GM12872 (cell line): Measurements from ENCODE around the gene AKAP17A.

Experiments used
- TF ChIP-seq, protein P1 (sequence below): IDR thresholded peaks from 3 replicates; pipeline ENCODE4 v1.5.1; 2011; ENCODE audit warnings: low read depth, mild to moderate bottlenecking, low read length, moderate library complexity; ENCODE audit not compliant: insufficient read depth

The AKAP17A gene

DNA sequence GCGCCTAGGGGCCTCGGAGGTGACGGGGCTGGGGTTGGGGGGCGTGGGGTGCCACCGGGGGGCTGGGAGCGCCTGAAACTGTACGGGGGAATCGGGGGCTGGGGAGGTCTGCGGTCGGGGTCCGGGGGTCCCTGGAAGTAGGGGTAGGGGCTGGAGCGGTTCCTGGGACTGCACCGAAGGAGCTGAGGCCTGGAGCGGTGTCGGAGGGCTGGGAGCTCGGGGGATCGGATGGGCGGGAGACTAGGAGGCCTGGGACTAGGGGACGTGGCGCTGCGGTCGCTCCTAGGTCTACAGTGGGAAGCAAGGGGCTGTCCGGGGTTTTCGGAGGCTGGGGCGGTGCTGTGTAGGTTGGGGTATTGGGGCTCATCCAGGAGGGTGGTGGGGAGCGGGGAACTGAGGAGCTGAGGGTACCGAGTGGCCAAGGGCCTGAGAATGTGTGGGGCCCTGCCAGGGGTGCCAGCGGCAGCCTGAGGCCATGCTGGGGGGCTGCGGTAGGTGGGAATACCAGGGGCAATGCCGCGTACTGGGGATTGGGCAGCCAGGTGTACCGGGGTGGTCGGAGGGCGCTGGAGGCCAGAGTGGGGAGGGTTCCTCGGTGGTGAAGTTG, 562 bp downstream of the AKAP17A start:
- TF ChIP-seq, protein P1, sequence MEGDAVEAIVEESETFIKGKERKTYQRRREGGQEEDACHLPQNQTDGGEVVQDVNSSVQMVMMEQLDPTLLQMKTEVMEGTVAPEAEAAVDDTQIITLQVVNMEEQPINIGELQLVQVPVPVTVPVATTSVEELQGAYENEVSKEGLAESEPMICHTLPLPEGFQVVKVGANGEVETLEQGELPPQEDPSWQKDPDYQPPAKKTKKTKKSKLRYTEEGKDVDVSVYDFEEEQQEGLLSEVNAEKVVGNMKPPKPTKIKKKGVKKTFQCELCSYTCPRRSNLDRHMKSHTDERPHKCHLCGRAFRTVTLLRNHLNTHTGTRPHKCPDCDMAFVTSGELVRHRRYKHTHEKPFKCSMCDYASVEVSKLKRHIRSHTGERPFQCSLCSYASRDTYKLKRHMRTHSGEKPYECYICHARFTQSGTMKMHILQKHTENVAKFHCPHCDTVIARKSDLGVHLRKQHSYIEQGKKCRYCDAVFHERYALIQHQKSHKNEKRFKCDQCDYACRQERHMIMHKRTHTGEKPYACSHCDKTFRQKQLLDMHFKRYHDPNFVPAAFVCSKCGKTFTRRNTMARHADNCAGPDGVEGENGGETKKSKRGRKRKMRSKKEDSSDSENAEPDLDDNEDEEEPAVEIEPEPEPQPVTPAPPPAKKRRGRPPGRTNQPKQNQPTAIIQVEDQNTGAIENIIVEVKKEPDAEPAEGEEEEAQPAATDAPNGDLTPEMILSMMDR, result no peak

DNA sequence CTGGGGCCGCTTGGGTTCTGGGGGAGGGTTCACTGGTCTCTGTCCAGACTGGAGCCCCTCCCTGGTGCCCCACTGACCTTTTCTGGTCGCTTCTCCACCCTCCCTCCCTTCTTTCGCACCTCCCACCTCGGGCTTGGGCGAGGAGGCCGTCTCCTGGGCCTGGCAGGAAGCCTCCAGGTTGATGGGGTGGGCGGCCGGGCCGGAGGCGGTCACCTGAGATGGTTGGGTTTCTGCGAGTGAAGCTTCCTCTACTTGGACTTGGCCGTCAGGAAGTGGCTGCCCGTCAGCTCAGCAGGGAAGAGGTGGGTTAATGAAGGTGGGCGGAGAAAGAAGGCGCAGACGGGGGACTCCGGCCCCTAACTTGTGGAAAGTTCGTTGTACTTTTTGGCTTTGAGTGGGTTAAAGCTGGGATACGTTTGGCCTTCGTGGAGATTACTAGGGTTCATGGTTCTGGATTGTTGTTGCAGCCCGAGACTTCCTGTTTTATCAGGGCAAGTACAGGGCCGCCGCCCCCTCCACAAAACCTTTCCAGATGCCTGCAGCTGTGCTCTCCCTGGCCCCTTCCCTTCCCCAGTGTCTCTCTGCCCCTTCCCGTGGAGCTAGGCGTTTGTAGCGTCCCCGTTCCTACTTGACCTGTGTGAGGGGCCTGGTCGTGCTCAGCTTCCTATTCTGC, 1.2 kb downstream of the AKAP17A start:
- TF ChIP-seq, protein P1, result no peak

DNA sequence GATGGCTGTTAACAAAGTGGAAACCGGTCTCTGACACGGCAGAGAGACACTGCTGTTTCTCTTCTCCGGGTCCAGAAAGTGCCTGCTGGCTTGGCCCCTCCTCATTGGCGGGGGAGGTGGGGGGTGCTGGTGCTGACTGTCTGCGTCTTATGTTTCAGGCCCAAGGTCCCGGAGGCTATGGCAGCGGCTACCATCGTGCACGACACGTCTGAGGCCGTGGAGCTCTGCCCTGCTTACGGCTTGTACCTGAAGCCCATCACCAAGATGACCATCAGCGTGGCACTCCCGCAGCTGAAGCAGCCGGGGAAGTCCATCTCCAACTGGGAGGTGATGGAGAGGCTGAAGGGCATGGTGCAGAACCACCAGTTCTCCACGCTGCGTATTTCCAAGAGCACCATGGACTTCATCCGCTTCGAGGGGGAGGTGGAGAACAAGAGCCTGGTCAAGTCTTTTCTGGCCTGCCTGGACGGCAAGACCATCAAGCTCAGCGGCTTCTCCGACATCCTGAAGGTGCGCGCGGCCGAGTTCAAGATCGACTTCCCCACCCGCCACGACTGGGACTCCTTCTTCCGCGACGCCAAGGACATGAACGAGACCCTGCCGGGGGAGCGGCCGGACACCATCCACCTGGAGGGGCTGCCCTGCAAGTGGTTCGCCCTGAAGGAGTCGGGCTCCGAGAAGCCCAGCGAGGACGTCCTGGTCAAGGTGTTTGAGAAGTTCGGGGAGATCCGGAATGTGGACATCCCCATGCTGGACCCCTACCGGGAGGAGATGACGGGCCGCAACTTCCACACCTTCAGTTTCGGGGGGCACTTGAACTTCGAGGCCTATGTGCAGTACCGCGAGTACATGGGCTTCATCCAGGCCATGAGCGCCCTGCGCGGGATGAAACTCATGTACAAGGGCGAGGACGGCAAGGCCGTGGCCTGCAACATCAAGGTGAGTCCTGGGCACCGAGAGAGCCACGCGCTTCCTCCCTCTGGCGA, 2.2 kb downstream of the AKAP17A start:
- TF ChIP-seq, protein P1, result no peak

DNA sequence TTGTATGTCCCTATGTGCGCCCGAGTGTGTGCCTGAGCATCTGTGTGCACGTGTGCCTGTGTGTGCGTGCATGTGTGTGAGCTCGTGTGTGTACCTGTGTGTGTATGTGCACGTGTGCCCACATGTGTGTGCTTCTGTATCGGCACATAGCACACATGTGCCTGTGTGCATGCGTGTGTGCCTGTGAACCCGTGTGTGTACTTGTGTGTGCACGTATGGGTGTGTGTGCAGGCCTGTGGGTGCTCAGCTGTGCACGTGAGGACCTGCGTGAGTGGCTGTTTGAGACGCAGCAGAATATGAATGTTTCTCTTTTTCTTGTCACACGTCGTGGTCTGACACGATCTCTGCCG, 4.3 kb downstream of the AKAP17A start:
- TF ChIP-seq, protein P1, result no peak

DNA sequence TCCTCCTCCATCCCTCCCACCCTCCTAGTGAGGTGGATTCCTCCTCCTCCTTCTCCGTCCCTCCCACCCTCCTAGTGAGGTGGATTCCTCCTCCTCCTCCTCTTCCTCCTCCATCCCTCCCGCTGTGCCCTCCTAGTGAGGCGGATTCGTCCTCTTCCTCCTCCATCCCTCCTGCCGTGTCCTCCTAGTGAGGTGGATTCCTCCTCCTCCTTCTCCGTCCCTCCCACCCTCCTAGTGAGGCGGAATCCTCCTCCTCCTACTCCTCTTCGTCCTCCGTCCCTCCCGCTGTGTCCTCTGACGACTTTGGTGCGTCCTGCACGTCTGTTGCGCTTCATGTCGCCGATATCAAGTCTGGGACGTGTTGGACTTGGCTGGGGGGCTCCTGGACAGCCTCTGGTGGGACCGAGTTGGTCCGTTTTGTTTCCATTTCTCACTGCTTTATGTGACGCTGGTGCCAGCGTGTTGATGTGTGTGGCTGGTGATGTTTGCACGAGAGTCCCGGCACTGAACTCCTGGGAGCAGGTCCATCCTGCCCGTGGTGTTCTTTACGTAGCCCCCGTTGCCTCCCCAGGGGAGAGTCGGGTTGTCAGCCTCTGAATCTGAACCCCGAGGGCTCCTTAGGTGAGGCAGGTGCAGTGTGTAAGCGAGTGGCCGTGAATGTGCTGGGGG, 5.4 kb downstream of the AKAP17A start:
- TF ChIP-seq, protein P1, result no peak

DNA sequence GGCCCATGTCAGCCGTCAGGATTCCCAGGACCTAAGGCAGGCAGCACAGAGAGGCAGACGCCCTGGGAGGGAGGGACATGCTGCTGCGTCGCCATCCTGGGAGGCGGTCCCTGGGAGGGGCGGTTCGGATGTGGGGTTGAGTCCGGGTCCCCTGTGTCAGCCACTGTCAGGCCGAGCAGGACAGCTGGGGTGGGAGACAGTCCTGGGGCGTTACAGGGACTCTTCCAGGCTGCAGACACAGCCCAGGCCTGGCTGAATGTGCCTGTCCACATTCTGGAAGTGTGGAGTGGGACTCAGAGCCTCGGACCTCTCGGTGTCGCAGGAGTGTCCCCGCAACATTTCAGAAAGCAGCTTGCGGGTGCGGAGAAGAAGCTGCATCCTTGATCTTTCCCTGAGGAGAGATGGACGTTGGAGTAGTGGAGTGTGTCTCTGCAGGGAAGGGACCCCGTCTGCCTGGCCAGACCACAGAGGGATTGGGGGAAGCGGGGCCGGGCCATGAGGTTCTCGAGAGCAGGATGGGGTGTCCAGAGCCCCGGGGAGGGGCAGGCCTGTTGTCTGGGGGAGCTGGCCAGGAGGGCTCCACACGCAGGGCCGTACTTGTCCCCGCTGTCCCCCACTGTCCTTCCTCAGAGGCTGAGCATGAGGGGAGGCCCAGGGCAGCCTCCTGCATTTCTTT, 6.1 kb downstream of the AKAP17A start:
- TF ChIP-seq, protein P1, result no peak
